Tibial nerve (tissue), 4 donors: ENCODE data around the gene RNF214.

Experiments used
- CTCF ChIP-seq, 5 experiments: fragments of 200-600 bp in 3 of 5; fragments of 450-650 bp in 2 of 5; sonication (generic) in 3 of 5; IDR thresholded peaks; one replicate each; pipeline ENCODE4 v1.5.1; 2016 to 2019; ENCODE audit warnings: antibody characterized with exemption in 5 of 5, mild to moderate bottlenecking in 3 of 5, moderate library complexity in 2 of 5
- EP300 ChIP-seq, 2 donors: sonication (generic); formaldehyde crosslinking; IDR thresholded peaks; one replicate each; pipeline ENCODE4 v1.6.1; 2017; ENCODE audit warnings: antibody characterized with exemption in 2 of 2, mild to moderate bottlenecking in 1 of 2
- POLR2A ChIP-seq, 2 donors: fragments of 450-650 bp; IDR thresholded peaks; one replicate each; pipeline ENCODE4 v1.6.1; 2017; ENCODE audit warnings: antibody characterized with exemption in 2 of 2, mild to moderate bottlenecking in 2 of 2, moderate library complexity in 2 of 2

GRCh38 chr11:117287668-117288067, 55.2 kb downstream of the RNF214 start:
- no peak for TF ChIP-seq CTCF (IDR thresholded peaks at IDR 0.05)
- TF ChIP-seq POLR2A (IDR thresholded peaks at IDR 0.05): no peak
- no peak for TF ChIP-seq EP300 (IDR thresholded peaks at IDR 0.05)
